ENCODE results near the gene EPHB2. TPM values are rescaled to one million over a fixed set of nuclear protein-coding genes. Genes with fewer than 3 reads are reported as not detected.

EPHB2 gene
- total and polyA plus RNA-seq, 11 donors = 0.11 to 6.3 (median 0.70) TPM

DNA sequence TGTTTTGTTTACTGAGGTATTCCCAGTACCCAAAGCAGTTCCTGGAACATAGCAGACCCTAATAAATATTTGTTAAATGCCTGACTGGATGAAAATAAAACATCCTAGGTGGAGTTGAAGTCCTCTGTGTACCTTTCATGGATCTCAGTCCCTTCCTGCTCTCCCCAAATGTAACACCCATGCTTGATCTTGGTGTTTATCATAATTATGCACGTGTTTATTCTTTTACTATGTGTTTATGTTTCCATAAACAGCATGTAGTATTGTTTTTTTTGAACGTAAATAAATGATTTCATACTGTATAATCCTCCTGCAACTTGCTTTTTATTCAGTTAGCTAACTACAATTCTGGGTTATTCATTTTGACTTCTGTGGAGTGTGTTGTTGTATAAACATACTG, 257.2 kb downstream of the EPHB2 start:
- 51 to 58% (median 55%) methylated on average over 2 of the region's 2 CpGs for WGBS, 4 donors
- ATAC-seq (no peak), DNase-seq (no peak)
- no peaks in the 10 kb centered on the region for H3K36me3 ChIP-seq
- H3K27me3 ChIP-seq = peaks cover 0 to 62% (median 11%) of the 10 kb centered on the region in 9 donors
- no peak overlapping the region for H3K4me3 ChIP-seq
- H3K9me3 ChIP-seq = peaks cover 0 to 18% (median 11%) of the 10 kb centered on the region in 12 donors
- TF ChIP-seq, protein P1, sequence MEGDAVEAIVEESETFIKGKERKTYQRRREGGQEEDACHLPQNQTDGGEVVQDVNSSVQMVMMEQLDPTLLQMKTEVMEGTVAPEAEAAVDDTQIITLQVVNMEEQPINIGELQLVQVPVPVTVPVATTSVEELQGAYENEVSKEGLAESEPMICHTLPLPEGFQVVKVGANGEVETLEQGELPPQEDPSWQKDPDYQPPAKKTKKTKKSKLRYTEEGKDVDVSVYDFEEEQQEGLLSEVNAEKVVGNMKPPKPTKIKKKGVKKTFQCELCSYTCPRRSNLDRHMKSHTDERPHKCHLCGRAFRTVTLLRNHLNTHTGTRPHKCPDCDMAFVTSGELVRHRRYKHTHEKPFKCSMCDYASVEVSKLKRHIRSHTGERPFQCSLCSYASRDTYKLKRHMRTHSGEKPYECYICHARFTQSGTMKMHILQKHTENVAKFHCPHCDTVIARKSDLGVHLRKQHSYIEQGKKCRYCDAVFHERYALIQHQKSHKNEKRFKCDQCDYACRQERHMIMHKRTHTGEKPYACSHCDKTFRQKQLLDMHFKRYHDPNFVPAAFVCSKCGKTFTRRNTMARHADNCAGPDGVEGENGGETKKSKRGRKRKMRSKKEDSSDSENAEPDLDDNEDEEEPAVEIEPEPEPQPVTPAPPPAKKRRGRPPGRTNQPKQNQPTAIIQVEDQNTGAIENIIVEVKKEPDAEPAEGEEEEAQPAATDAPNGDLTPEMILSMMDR (IDR thresholded peaks at IDR 0.05) = no peak
- no peak for TF ChIP-seq POLR2A (IDR thresholded peaks at IDR 0.05)
- no peak overlapping the region for H3K27ac ChIP-seq
- intact Hi-C loops (cut with DNase I) = no loop called here
- no peaks in the 10 kb centered on the region for H3K4me1 ChIP-seq

- peak; percentile 53 to 83 (median 66) for ATAC-seq
- Histone ChIP-seq H3K27me3 (peaks cover 0 to 54% (median 11%) of the 10 kb centered on the region in 9 donors), H3K9me3 (peaks cover 0 to 18% (median 11%) of the 10 kb centered on the region in 12 donors), H3K4me1 (no peaks in the 10 kb centered on the region), H3K27ac (no peak overlapping the region), H3K4me3 (no peak overlapping the region), H3K36me3 (no peaks in the 10 kb centered on the region)
- intact Hi-C loops (cut with DNase I) = no loop called here
- 5 to 10% (median 7%) methylated on average over 5 of the region's 5 CpGs for WGBS, 4 donors
- TF ChIP-seq POLR2A (IDR thresholded peaks at IDR 0.05) = no peak
- no peak for DNase-seq
Observed at GRCh38 chr1:22969304-22969709, 258.7 kb downstream of the EPHB2 start.

- TF ChIP-seq, protein P1 (IDR thresholded peaks at IDR 0.05) = no peak
- TF ChIP-seq POLR2A (IDR thresholded peaks at IDR 0.05) = no peak
- Histone ChIP-seq H3K4me3 (no peak overlapping the region), H3K27ac (no peak overlapping the region), H3K27me3 (peaks cover 0 to 46% (median 7%) of the 10 kb centered on the region in 9 donors), H3K9me3 (peaks cover 0 to 18% (median 11%) of the 10 kb centered on the region in 12 donors), H3K4me1 (no peaks in the 10 kb centered on the region), H3K36me3 (no peaks in the 10 kb centered on the region)
- ATAC-seq = no peak
- no peak for DNase-seq
- WGBS, 4 donors = 88 to 91% (median 90%) methylated on average over 2 of the region's 2 CpGs
- intact Hi-C loops (cut with DNase I) = loop anchor here in 7 of 10 donors (5.0 to 10.0 kb wide), 4 partner anchors 115 to 305 kb away; no protein-coding TSS in a partner anchor
Observed at GRCh38 chr1:22970096-22970495, 259.5 kb downstream of the EPHB2 start.

Small RNA genes within 50 kb of the gene (microRNA-seq; reads per million reads assigned to microRNA genes)
- gene MIR4253 (0 reads per million in 4 donors), gene MIR4684 (0 reads per million in 4 donors)

Other genes starting within 250 kb of the EPHB2 start
- gene EPHA8, start 147.3 kb upstream of the EPHB2 start, total RNA-seq = under 1 TPM in 2 of 9 donors, not detected in 7; 0.08 to 0.12 TPM
- not detected for gene EPHA8, start 147.3 kb upstream of the EPHB2 start, polyA plus RNA-seq
- gene C1QA, start 74.2 kb upstream of the EPHB2 start, total RNA-seq = 100 to 1,000 TPM in 2 of 9 donors, 10 to 100 TPM in 7; 24.8 to 675 (median 57.0) TPM
- 10 to 100 TPM; 26.4 to 46.6 TPM for gene C1QA, start 74.2 kb upstream of the EPHB2 start, polyA plus RNA-seq
- gene C1QC, start 67.2 kb upstream of the EPHB2 start, total RNA-seq = 100 to 1,000 TPM in 3 of 9 donors, 10 to 100 TPM in 6; 20.9 to 674 (median 50.6) TPM
- gene C1QC, start 67.2 kb upstream of the EPHB2 start, polyA plus RNA-seq = 10 to 100 TPM; 13.9 to 50.0 TPM
- gene C1QB, start 57.6 kb upstream of the EPHB2 start, total RNA-seq = 100 to 1,000 TPM in 3 of 9 donors, 10 to 100 TPM in 6; 16.6 to 667 (median 81.4) TPM
- gene C1QB, start 57.6 kb upstream of the EPHB2 start, polyA plus RNA-seq = 10 to 100 TPM; 25.9 to 61.9 TPM